T-helper 2 cell (primary cell): ENCODE data around the gene BTG2.

Experiments used
- DNase-seq, 5 experiments: peaks; one replicate each; pipeline versions ENCODE4 v3.0.0 to v3.0.0-alpha.2; 2012 to 2022

The BTG2 gene

DNA sequence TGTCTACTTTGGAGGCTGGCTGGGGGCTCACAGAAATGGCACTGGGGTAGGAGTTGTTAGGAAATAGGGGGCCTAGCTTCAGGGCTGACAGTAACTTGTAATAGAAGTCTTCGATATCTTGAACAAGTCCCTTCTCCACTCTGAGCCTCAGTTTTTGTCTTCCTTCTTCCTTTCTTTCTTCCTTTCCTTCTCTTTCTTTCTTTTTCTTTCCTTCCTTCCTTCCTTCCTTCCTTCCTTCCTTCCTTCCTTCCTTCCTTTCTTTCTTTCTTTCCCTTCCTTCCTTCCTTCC, 12.9 kb downstream of the BTG2 start:
- DNase-seq = no peak

DNA sequence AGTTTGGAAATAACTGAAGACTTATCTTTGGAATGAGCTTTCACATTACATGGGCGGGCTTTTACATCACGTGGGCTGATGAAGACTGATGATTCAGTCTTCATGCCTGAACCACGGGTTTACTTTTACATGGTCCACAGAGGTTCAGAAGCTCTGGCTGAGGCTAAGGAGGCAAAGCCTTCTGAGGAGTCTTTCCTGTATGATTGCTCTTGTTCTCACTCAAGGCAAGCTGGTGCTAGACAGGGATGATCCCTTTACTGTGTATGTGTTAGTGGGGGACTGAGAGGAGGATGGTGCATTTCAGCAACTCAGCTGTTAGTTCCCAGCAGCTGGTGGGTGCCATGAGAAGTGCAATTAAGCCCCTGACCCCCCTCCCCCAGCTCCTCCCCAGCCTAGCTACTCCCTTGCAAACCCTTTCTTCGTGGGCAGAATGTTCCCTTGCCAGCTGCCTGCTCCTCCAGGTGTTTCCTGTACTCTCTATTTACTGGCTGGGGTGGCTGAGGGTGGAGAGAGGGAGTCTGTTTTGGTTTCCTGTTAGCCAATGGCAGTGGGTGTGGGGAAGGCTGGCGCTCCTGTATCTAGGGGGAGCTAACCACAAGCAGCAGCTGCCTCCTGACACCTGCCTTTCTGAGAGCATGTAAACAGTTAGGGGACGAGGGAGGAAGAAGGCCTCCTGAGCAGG, 15.4 kb downstream of the BTG2 start:
- DNase-seq = peak in 4 of 5 experiments; percentile 24 to 93 (median 78)

DNA sequence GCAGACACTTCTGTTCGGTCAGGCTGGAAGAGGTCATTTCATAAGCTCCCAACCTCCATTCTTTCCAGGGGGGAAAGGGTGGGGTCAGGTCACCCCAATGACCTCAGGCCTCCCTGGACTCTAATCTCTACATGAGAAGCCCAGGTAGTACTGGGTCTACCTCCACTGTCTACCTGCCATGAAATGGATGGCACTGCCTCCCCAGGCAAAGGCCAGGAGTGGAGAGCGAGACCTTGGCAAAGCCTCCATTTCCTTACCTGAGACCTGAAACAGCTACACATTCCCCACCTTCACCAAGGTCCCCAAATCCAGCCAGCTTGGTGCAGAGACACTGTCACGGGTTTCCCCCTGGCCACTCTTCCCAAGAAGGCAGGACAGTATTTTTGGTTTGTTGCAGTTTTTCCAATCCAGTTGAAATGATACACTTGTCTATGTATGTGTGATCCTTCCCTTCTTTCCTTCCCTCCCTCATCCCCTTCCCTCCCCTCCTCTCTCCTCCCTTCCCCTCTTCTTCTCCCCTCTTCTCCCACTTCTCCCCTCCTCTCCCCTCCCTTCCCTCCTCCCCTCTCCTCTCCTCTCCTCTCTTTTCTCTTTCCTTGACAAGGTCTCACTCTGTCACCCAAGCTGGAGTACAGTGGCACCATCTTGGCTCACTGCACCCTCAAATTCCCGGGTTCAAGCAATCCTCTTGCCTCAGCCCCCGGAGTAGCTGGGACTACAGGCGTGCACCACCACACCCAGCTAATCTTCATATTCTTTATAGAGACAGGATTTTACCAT, 16.1 kb downstream of the BTG2 start:
- DNase-seq = no peak

DNA sequence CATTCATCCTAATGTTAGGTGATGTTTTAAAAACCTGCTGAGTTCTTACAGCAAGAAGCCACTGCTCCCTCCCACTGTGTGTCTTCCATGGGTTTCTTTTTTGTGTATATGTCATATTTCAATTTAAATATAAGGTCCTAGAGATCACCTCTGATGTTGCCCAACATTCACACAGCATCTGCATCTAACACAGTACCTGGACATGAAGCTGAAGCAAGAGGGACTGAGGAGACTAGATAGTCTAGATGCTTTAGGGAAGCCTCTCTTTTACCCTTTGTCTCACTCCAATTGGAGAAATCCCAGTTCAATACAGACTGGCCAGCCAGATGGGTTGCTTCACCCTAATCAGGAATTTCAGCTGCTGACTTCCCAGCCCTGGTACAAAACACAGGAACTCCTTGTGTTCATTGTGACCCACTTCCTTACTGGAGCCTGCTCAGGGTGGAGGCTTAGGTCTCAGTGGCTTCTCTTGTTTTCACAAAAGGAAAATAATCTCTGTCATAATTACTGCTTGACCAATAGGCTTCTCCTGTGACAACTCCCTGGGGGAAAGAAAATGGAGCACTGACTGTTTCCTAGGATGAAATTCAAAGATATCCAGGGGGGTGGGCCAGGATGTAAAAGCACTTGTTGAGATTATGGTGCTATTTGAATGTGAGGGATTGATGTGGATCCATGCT, 17.3 kb downstream of the BTG2 start:
- DNase-seq = no peak

DNA sequence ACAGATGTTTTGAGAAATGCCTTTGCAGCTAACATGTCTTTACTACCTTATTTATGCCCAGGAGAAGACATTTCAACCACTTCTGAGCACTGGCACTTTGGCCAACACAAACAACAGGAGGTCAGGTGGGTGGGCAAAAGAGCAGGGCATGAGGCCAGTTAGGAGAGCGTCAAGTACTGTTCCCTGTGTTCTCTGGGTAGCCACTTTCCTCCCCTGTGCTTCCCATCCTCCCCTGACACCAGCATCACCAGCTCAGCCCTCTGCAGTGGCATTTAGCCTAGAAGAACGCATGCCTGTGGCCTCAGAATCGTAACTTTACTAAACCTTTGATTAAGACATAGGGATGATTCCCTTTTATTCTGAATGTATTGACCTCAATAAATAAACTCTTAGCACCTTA, 18.3 kb downstream of the BTG2 start:
- no peak for DNase-seq

DNA sequence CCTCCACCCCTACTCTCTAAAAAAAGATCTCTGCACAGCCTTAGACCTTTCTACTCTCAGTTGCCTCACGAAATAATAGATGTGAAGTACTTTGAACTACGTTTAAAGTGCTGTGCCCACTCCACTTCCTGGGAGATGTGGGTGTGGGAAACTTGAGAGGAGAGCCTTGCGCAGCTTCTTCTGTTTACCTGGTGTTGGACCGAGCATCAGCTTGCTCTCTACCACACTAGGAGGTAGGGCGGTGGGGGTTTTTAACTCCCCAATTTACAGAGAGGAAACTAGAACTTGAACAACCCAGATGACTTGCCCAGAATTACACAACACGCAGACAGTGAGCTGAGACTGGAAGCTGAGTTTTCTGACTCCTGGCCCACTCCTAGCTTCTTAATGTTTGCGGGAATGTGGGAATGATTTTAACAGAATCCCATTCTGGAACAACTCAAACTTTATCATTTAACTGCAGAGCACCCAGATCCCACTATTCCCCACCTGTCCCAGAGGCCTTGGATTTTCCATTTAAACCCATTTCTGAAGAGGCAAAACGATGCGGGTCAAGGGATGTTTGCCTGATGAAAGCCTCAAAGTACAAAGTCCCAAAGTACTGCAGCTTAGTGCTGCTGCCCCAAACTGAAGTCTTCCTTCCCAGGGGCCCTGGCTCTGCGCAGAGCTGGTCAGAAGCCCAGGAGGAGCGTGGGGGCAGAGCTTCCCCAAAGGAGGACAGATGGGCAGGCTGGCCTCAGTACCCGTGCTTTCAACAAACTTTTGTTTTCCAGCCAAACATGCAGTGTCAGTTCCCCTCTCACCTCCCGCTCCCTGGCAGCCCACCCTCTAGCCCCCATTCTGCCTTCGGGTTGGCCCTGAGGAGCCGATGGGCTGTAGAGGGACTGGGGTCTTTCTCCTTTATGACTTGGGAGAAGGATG, 19.0 kb downstream of the BTG2 start:
- DNase-seq = peak in 3 of 5 experiments; percentile 37 to 69 (median 59)

DNA sequence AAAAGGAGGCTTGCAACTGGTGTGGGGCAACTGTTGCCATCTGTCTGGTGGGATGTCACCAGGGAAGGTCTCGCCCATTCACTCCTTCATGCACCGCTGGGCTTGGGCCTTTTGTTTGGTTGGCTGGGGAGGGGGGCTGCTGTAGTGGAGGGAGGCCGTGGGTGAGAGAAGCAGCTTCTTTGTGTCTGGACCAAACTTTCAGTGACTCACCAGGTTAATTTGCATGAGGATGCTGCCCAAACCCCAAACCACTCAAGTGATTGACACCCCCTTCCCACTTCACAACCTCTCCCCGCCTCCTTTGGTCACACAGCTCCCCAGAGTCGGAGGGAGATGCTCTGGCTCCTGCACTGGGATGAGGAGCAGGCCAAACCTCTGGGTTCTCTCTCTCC, 19.7 kb downstream of the BTG2 start:
- peak in 4 of 5 experiments; percentile 12 to 77 (median 50) for DNase-seq

DNA sequence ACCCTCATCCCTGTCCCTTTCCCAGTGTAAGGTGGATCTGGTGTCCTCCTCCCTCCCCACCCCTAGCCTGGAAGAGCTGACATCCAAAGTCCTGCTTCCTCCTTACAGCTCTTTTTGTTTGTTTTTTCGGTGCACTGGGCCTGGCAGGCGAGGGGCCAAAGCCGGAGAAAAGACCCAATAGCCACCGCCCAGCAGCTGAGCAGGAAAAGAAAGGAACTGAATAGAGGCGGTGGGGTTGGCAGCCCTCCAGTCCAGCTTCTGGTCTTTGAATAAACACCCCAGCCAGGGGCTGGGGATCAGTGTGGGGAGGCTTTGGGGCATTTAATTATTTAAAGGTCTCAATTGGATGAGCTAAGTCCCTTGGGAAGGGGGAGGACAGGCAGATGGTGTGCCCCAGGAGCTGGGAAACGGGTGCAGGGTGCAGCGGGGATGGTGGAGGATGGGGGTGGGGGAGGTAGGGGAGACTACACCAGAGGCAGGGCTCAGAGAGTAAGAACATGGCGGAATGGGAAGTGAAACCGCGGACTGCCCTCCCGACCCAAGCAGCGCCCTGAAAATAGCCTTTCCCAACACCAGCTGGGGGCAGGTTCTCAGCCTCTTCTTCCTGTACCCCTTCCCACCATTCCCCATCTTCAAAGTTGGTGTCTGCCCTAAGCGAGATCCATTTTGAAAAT, 20.2 kb downstream of the BTG2 start:
- DNase-seq = no peak

DNA sequence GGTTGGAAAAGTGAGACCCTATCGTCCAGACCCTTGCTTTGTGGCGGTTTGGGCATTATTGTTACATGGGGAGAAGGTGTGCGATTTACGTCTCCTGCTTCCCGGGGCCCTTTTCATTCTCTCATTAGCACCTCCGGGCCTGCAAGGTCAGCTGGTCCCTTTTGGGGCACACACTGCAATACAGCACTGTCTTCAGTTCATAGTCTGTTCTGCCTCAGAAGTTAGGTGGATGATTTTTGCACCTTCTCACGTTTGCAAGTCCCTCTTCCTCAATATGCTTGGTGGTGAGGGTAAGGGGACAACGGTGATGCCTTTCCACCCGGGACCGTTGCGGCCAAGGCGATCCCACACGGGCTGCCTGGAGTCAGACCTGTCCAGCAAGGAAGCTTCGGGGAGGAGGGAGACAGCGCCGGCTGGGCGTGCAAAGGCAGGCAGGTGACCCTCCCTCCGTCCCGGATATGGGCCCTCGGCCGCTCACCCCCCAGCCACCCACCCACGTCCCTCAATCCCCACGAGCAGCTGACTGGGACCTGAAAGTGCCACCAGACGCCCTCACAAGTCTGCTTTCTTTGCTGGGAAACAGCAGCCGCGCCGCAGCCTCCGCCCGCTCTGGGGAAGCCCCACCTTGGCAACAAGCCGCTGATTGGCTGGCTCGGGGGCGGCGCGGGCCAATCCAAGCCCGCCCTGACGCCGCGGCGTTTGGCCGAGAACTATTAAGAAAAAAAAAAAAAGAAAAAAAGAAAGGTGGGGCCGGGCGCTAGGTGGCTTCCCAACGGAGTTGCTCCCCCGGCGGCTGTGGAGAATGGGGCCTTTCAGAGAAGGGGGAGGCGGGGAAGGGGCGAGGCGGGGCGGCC, 21.7 kb downstream of the BTG2 start:
- DNase-seq = peak; percentile 89 to 97 (median 94)

DNA sequence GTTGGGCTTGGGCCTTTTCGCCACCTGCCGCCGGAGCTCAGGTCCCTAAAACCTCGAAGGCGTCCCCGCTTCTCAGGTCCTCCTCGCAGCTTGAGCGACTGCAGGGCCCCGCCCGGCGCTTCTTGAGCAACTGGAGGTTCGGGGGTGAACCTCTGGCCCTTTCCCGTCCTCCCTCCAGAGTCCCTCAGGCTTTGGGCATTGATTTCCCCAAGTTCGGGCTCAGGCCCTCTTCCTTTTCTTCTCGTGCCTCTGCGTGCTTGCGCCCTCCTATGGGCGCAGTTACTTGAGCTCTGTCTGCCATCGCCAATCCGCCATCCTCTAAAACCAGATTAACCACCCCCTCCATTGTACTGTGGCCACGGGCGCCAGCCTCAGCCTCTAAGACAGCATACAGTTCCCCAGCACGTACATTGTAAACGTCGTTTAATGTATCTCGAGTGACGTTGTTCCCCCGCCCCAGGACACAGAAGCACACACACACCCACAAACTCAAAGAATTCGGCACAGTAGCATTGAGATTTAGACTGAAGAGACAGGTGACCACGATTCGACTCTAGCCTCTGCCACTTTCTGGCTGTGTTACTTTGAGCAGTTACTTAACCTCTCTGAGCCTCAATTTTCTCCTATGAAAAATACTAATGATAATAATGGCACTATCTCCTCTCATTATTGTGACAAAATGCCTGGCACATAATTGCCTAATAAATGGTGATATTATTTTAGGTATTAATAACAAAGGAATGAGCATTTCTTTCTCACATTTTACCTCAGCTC, 22.6 kb downstream of the BTG2 start:
- peak; percentile 33 to 95 (median 74) for DNase-seq

DNA sequence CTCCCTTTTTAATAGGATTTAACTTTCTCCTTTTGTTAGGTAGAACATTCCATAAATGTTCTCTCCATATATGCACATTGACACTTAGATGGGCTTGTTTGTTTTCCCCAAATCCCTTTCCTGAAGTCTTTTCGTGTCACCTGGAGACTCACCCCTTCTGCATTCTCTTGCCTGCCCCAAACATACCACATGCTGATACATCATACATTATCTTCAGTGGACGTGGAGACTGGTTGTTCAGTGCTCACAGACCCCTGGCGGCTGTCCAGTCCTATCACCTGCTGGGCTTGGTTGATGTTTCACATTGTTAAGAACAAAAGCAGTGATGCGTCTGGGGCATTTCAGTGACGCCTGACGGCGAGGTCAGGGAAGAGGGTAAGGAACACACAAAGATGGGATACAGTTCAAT, 23.4 kb downstream of the BTG2 start:
- DNase-seq = no peak

DNA sequence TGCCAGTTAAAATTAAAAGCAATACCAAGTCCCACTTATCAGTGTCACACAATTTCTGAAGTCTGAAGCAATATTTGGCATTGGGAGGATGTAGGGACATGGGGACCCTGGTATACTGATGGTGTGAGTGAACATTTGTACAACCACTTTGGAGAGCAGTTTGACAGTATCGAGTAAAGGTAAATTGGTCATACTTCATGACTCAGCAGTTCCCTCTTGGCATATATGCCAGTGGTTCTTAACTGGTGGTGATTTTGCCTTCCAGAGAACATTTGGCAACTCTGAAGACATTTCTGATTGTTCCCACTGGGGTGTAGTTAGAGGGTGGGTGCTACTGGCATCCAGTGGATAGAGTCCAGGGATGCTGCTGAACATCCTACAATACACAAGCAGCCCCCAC, 25.9 kb downstream of the BTG2 start:
- DNase-seq = no peak

DNA sequence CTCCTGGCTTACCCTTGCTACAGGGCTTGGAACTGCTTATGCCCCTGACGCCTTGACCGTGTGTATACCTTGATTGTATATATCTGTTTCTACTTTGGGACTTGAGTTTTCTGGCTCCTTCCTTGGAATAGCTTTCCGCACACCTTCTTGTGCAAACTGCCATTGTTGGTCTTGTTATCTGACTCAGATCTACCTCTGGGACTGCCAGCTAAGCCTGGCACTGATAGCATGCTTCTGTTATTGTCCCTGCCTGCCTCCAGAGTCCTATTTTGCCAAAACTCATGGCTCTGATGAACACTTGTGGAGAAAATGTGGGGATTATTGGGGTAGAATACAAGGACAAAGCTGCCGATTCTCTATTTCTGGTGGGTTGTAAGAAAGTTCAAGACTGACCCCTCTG, 30.2 kb downstream of the BTG2 start:
- no peak for DNase-seq

DNA sequence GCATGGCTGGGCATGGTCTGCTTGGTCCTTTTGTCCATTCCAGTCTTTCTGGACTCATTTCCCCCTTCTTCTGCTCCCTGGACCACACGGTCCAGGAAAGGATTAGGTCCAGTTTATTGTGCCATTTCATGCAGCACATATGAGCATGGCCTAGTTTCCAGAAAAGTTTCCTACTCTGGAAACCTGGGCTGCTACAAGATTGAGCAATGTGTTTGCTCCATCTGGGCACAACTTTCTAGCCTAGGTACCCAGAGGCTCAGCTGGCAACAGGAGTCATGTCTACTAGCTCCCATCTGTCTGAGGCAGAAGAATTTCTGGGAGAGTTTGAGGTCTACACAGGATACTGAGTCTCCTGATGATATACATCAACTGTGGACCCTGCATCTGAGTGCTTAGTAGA, 30.8 kb downstream of the BTG2 start:
- DNase-seq = no peak

DNA sequence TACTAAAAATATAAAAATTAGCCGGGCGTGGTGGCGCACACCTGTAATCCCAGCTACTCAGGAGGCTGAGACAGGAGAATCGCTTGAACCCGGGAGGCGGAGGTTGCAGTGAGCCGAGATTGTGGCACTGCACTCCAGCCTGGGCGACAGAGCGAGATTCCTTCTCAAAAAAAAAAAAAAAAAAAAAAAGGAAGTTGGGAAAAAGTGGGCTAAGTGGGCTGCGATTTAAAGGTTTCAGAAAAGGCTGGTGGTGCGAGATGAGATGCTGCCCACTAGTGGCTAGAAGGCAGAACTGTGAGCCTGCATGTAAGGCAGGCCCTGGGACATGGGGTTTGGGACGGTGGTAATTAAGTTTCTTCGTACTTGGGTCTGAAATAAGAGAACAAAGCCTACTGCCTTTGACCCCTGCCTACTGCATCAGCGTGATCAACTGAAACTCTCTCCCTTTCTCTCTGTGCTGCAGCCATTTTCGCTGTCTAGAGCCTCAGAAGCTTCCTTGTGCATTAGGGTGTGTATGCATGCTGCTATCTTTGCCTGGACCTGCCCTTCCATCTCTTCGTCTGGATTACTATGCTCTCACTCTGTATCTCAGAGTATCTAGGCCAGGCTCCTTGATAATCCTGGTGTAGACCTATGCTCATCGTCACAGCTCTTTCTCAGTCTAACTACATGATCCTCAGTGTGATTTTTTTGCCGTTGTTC, 33.2 kb downstream of the BTG2 start:
- DNase-seq = peak in 4 of 5 experiments; percentile 28 to 68 (median 47)

DNA sequence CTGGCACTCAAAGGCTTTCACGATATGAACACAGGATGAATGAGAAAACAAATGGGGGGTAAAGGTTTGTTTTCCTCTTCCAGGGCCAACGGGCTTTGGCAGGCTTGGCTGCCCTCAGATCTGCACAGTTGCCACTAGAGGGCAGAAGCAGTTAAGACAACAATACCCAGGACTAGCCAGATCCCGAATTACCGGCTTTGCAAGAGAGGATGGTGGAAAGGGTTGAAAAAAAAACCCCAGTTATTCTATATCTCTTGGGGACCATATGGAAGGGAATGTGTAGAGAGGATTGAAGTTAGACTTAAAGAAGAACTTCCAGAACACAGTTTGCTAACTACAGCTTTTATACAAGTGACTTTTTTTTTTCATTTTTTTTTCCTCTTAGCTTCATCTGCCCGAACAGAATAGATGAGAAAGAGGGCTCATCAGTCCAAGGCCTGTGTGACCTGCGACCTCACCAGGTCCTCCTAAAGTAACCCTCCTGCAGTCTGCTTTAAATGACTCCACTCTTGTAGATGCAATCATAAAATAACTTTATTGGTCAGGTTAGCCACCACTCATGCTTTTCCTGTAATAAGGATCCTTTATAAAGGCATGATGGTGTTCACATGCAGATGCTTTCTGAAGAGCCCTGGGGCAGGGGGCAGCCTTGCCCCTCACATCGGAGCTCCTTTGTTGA, 34.9 kb downstream of the BTG2 start:
- peak in 4 of 5 experiments; percentile 29 to 70 (median 48) for DNase-seq

DNA sequence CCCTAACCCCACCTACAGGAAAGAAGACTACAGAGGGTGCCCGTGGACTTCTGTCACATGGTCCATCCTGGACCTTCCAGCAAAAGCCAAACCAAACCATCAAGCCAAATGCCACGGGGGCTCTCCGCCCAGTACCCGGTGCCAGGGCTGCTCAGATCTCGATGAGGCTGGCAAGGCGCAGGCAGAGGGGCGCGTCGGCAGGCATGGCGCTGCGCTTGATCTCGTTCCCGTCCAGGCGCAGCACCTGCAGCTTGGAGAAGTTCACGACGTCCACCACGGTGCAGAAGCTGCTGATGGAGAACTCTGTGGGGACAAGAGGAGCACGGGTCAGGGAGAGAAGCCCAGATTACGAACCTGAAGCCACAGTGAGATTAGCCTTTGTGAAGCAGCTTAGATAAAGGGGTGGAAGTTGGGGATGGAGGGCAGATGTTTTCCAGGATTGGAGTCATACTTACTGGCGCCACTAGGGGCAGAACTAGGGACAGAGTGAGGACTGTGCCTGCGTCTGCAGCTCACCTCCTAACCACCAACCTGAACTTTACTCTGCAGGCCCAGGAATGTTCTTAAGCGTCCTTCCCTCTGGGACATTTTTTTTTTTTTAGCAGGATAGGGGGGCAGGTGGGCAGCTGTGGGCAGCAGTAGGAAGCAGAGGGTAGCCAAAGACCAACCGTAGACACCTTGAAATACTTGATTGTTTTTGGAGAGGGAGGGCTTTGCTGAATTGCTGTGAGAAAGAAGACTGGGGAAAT, 37.0 kb downstream of the BTG2 start:
- peak in 3 of 5 experiments; percentile 29 to 40 (median 33) for DNase-seq
